MCF 10A (cell line): Measurements from ENCODE around the gene HOGA1. TPM values are rescaled to one million over a fixed set of nuclear protein-coding genes. Genes with fewer than 3 reads are reported as not detected.

Experiments used
- BruUV-seq: library from RNA; stranded (reverse); fragments of 400-500 nt; replicated peaks from 2 replicates; lab custom pipeline; 2021; lab: Mats Ljungman, UMichigan
- CTCF ChIA-PET: fragments of 300-600 bp; sonication (Branson Sonifier 250); formaldehyde crosslinking; extraction: SDS; loops from one replicate; lab custom pipeline; 2021; ENCODE audit warnings: antibody characterized with exemption, inconsistent platforms; lab: Yijun Ruan, JAX
- POLR2A ChIA-PET: fragments of 300-600, 350-650 bp; sonication (Branson Sonifier 250); formaldehyde crosslinking; extraction: SDS; loops from one replicate; lab custom pipeline; 2020; ENCODE audit warnings: antibody characterized with exemption, inconsistent platforms; lab: Yijun Ruan, JAX
- DNase-seq: peaks from one replicate; pipeline ENCODE4 v3.0.0-alpha.2; 2018; ENCODE audit not compliant: unreplicated experiment
- H3K27ac Mint-ChIP-seq: one replicate; pipeline ENCODE4 v1.8.0; 2022; ENCODE audit warnings: mild to moderate bottlenecking, low read depth, mixed read lengths; ENCODE audit not compliant: unreplicated experiment
- H3K27me3 Mint-ChIP-seq: one replicate; pipeline ENCODE4 v1.8.0; 2022; ENCODE audit warnings: mixed read lengths; ENCODE audit not compliant: insufficient read depth, unreplicated experiment
- H3K36me3 Mint-ChIP-seq: one replicate; pipeline ENCODE4 v1.8.0; 2022; ENCODE audit warnings: mild to moderate bottlenecking, moderate library complexity, mixed read lengths; ENCODE audit not compliant: insufficient read depth, unreplicated experiment
- H3K4me1 Mint-ChIP-seq: one replicate; pipeline ENCODE4 v1.8.0; 2022; ENCODE audit warnings: mixed read lengths; ENCODE audit not compliant: insufficient read depth, unreplicated experiment
- H3K4me3 Mint-ChIP-seq: one replicate; pipeline ENCODE4 v1.8.0; 2022; ENCODE audit warnings: mild to moderate bottlenecking, moderate library complexity, mixed read lengths; ENCODE audit not compliant: unreplicated experiment
- H3K9me3 Mint-ChIP-seq: one replicate; pipeline ENCODE4 v1.8.0; 2022; ENCODE audit warnings: mixed read lengths; ENCODE audit not compliant: unreplicated experiment
- intact Hi-C: fragments of 100-400 bp; cut with micrococcal nuclease; formaldehyde crosslinking; loops from 2 replicates; pipeline ENCODE4 v1.14.1; 2022
- total RNA-seq: library from RNA; stranded (reverse); gene quantifications from 2 replicates; pipeline ENCODE4 v1.2.3, GENCODE V29; 2022
- TF ChIP-seq, protein P1 (sequence below): fragments of 200-600 bp; IDR thresholded peaks from one replicate; pipeline ENCODE4 v1.8.0; 2022; ENCODE audit warnings: antibody characterized with exemption, mild to moderate bottlenecking; ENCODE audit not compliant: unreplicated experiment

The HOGA1 gene
- total RNA-seq, 1 experiment from 2014 or later, result 1.7 TPM

DNA sequence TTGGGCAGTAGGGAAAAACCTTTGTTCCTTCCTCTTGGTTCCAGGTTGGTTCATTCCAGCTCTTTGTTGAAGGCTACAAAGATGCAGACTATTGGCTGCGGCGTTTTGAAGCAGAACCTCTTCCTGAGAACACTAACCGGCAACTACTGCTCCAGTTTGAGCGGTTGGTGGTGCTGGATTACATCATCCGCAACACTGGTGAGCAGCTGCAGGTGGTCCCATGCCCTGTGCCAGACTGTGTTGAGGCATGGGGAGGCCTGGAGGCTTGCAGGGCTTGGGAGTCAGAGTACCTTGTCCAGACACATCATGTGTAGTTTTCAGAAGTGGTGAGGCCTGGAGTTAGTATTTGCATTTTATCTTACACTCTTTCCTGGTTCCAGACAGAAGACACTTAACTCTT, 72.6 kb downstream of the HOGA1 start:
- peaks cover 80% of the 10 kb centered on the region for H3K36me3 Mint-ChIP-seq
- no TSS peak for BruUV-seq

DNA sequence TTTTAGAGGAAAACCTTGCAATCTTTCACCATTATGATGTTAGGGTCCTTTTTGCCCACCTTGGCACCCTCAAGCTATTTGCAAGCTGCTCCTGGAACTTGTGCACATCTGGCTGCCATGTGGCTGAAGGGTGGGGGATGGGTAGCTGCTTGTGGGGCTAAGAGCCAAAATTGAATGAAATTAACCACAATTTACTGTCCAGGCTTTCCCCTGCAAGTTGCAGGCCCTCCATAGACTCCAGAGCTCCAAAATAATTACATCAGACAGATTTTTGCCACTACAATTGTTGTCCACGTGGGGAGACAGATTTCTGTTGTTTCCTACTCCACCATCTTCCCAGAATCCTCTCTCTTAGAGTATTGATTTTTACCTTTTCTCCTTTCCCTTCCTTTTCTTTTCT, 75.4 kb downstream of the HOGA1 start:
- DNase-seq, result peak; percentile 48
- Mint-ChIP-seq H3K4me3 (no peak overlapping the region), H3K36me3 (peaks cover 84% of the 10 kb centered on the region), H3K27ac (no peak overlapping the region), H3K9me3 (no peaks in the 10 kb centered on the region), H3K4me1 (peaks cover 5% of the 10 kb centered on the region), H3K27me3 (no peaks in the 10 kb centered on the region)
- intact Hi-C loops, result no loop called here
- TF ChIP-seq, protein P1, sequence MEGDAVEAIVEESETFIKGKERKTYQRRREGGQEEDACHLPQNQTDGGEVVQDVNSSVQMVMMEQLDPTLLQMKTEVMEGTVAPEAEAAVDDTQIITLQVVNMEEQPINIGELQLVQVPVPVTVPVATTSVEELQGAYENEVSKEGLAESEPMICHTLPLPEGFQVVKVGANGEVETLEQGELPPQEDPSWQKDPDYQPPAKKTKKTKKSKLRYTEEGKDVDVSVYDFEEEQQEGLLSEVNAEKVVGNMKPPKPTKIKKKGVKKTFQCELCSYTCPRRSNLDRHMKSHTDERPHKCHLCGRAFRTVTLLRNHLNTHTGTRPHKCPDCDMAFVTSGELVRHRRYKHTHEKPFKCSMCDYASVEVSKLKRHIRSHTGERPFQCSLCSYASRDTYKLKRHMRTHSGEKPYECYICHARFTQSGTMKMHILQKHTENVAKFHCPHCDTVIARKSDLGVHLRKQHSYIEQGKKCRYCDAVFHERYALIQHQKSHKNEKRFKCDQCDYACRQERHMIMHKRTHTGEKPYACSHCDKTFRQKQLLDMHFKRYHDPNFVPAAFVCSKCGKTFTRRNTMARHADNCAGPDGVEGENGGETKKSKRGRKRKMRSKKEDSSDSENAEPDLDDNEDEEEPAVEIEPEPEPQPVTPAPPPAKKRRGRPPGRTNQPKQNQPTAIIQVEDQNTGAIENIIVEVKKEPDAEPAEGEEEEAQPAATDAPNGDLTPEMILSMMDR, result no peak
- ChIA-PET POLR2A (interaction anchor here (0.5 to 1.3 kb wide), 5 partner anchors 8 to 521 kb away, joined by 3 to 9 read pairs (median 3); partner anchors contain the start of genes ANKRD2 and PI4K2A), CTCF (no interaction called here)
- BruUV-seq, result no TSS peak

More for the DNA sequence above, 72.6 kb downstream of the HOGA1 start:
- ChIA-PET POLR2A (no interaction called here), CTCF (no interaction called here)
- intact Hi-C loops, result no loop called here
- TF ChIP-seq, protein P1, result no peak
- Mint-ChIP-seq H3K27ac (no peak overlapping the region), H3K27me3 (no peaks in the 10 kb centered on the region), H3K4me3 (no peak overlapping the region), H3K9me3 (no peaks in the 10 kb centered on the region), H3K4me1 (peaks cover 14% of the 10 kb centered on the region)
- no peak for DNase-seq

Other genes starting within 250 kb of the HOGA1 start
- 9.0 and 11.4 TPM in 2 replicates for gene FRAT2, start 249.7 kb upstream of the HOGA1 start, total RNA-seq
- 66.1 and 86.7 TPM in 2 replicates for gene RRP12, start 183.0 kb upstream of the HOGA1 start, total RNA-seq
- gene PGAM1, start 158.2 kb upstream of the HOGA1 start, total RNA-seq, result 235 and 248 TPM in 2 replicates
- gene EXOSC1, start 138.4 kb upstream of the HOGA1 start, total RNA-seq, result 56.5 and 62.3 TPM in 2 replicates
- gene ZDHHC16, start 138.2 kb upstream of the HOGA1 start, total RNA-seq, result 44.9 and 48.0 TPM in 2 replicates
- 67.0 and 67.2 TPM in 2 replicates for gene MMS19, start 86.0 kb upstream of the HOGA1 start, total RNA-seq
- 7.2 and 7.8 TPM in 2 replicates for gene UBTD1, start 85.5 kb upstream of the HOGA1 start, total RNA-seq
- 1.8 and 5.8 TPM in 2 replicates for gene ANKRD2, start 11.6 kb upstream of the HOGA1 start, total RNA-seq
- 0.26 TPM in 1 of 2 replicates, not detected in the other for gene C10orf62, start 5.3 kb downstream of the HOGA1 start, total RNA-seq
- 14.2 and 14.5 TPM in 2 replicates for gene MORN4, start 49.1 kb downstream of the HOGA1 start, total RNA-seq
- 23.5 and 26.6 TPM in 2 replicates for gene PI4K2A, start 56.3 kb downstream of the HOGA1 start, total RNA-seq
- 276 and 305 TPM in 2 replicates for gene AVPI1, start 102.9 kb downstream of the HOGA1 start, total RNA-seq
- gene MARVELD1, start 129.3 kb downstream of the HOGA1 start, total RNA-seq, result 51.0 and 54.9 TPM in 2 replicates
- gene ZFYVE27, start 152.7 kb downstream of the HOGA1 start, total RNA-seq, result 25.7 and 28.7 TPM in 2 replicates
- gene SFRP5, start 187.6 kb downstream of the HOGA1 start, total RNA-seq, result not detected in 2 replicates